Psoas muscle (tissue), 8 donors: ENCODE measurements around the gene TTC9. TPM values are rescaled to one million over a fixed set of nuclear protein-coding genes. Genes with fewer than 3 reads are reported as not detected.

ENCODE experiments used
- ATAC-seq, 4 donors: fragments of 200-7000 bp; cut with Tn5 transposase; one replicate each; pipeline ENCODE4 v1.9.1; 2020; ENCODE audit warnings: moderate library complexity in 3 of 4, mild to moderate bottlenecking in 2 of 4
- DNase-seq, 2 donors: peaks; one replicate each; pipeline ENCODE4 v3.0.0-alpha.2; 2020
- H3K27ac ChIP-seq: fragments of 200-600 bp; one replicate; pipeline ENCODE4 v1.8.0; 2022
- H3K27me3 ChIP-seq, 3 donors: fragments of 200-600 bp in 1 of 3; one replicate each; pipeline versions ENCODE4 v1.6.1 to v1.8.0; 2013 to 2022; ENCODE audit warnings: low read length in 2 of 3, mild to moderate bottlenecking in 2 of 3, moderate library complexity in 1 of 3; ENCODE audit not compliant: insufficient read depth in 3 of 3
- H3K36me3 ChIP-seq, 2 donors: fragments of 200-600 bp in 1 of 2; one replicate each; pipeline versions ENCODE4 v1.6.1 to v1.8.0; 2013 to 2022; ENCODE audit warnings: low read depth in 1 of 2, mild to moderate bottlenecking in 1 of 2, moderate library complexity in 1 of 2; ENCODE audit not compliant: insufficient read depth in 1 of 2
- H3K4me1 ChIP-seq: fragments of 200-600 bp; one replicate; pipeline ENCODE4 v1.8.0; 2022
- H3K4me3 ChIP-seq: fragments of 200-600 bp; one replicate; pipeline ENCODE4 v1.8.0; 2022; ENCODE audit warnings: mild to moderate bottlenecking
- H3K9me3 ChIP-seq: fragments of 200-600 bp; one replicate; pipeline ENCODE4 v1.8.0; 2022
- CTCF ChIP-seq: fragments of 200-600 bp; IDR thresholded peaks from one replicate; pipeline ENCODE4 v1.8.0; 2022; ENCODE audit warnings: antibody characterized with exemption
- WGBS, 3 donors: extraction: QIAGEN DNeasy Blood & Tissue Kit; methylation state at CpG; one replicate each; pipeline versions ENCODE4 v1.1.6 to v1.1.7; 2013; 5-methylcytosine and 5-hydroxymethylcytosine counted together
- intact Hi-C, 2 donors: fragments of 100-400 bp; cut with DNase I; formaldehyde crosslinking; loops; one replicate each; pipeline versions ENCODE4 v1.11.0 to v1.14.2; 2022
- polyA plus RNA-seq, 3 donors: library from polyadenylated mRNA; stranded (reverse); fragments of 200-250 nt; gene quantifications; one replicate each; pipeline ENCODE4 v1.2.3, GENCODE V29; 2013
- total RNA-seq, 4 donors: library from RNA; stranded (reverse); fragmentation: NEBNext Ultra II Directional in 2 of 4; extraction: Animal tissue kit (Norgen Biotek cat#: 25700) in 2 of 4; gene quantifications; one replicate each; pipeline versions ENCODE4 v1.2.1 to v1.2.4, GENCODE V29; 2021 to 2023
- donor health status: healthy with polysubstance abuse.
- donor health status: DM: no; HTN: no; CAD: no; lungs with moderate emphysema.
- donor health status: Bipolar disorder and iron deficiency.
- donor health status: healthy.
- donor health status: DM: yes; HTN: yes; CAD: no.
- donor health status: DM: no; HTN: no; CAD: no.
- donor health status: DM: no; HTN: no; CAD: no.
- donor health status: DM: yes; HTN: yes; CAD: no.

Gene TTC9
- total and polyA plus RNA-seq, 7 donors = 2.5 to 15.1 (median 5.4) TPM

DNA sequence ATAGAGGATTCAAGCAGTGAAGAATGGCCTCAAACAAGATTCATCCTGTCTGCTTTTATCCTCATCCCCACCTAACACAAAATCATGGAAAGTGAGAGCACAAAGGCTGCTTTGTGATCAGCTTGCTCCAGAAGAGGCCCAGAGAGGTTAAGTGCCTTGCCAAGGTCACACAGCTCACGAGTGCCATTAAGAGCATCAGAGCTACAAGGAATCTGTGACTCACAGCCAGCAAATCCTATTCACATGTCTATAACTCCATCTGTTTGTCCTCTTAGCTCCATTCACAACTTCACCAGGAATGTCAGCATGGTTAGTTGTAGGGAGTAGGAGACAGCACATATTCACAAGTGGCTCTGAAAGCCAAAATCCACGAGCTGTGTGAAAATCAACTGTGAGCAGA is 79.8 kb downstream of the TTC9 start:
- Histone ChIP-seq H3K27ac (no peak overlapping the region), H3K4me3 (no peak overlapping the region), H3K9me3 (no peaks in the 10 kb centered on the region), H3K27me3 (no peaks in the 10 kb centered on the region), H3K36me3 (no peaks in the 10 kb centered on the region), H3K4me1 (peaks cover 13% of the 10 kb centered on the region)
- intact Hi-C loops = no loop called here
- no peak for TF ChIP-seq CTCF
- DNase-seq (no peak), ATAC-seq (peak; percentile 38 to 78 (median 66))
- WGBS, 3 donors = 49 to 61% (median 57%) methylated on average over 2 of the region's 2 CpGs

- TF ChIP-seq CTCF = no peak
These were observed 80.7 kb downstream of the TTC9 start for GRCh38 chr14:70722418-70722817.

GRCh38 chr14:70723276-70723675 is 81.6 kb downstream of the TTC9 start:
- Histone ChIP-seq H3K27me3 (no peaks in the 10 kb centered on the region), H3K4me1 (peaks cover 21% of the 10 kb centered on the region), H3K9me3 (no peaks in the 10 kb centered on the region), H3K4me3 (no peak overlapping the region), H3K36me3 (no peaks in the 10 kb centered on the region), H3K27ac (no peak overlapping the region)
- intact Hi-C loops = no loop called here
- TF ChIP-seq CTCF = no peak
- 77 to 85% (median 80%) methylated on average over 5 of the region's 5 CpGs for WGBS, 3 donors
- ATAC-seq (no peak), DNase-seq (no peak)

More at GRCh38 chr14:70722418-70722817, 80.7 kb downstream of the TTC9 start:
- intact Hi-C loops = no loop called here
- DNase-seq = no peak
- H3K27me3 ChIP-seq = no peaks in the 10 kb centered on the region
- no peaks in the 10 kb centered on the region for H3K9me3 ChIP-seq
- WGBS, 3 donors = 30 to 46% (median 30%) methylated on average over 3 of the region's 3 CpGs
- peaks cover 21% of the 10 kb centered on the region for H3K4me1 ChIP-seq
- H3K27ac ChIP-seq = no peak overlapping the region
- ATAC-seq = no peak
- no peaks in the 10 kb centered on the region for H3K36me3 ChIP-seq
- H3K4me3 ChIP-seq = no peak overlapping the region

GRCh38 chr14:70724110-70724509 is 82.4 kb downstream of the TTC9 start:
- TF ChIP-seq CTCF = no peak
- intact Hi-C loops = no loop called here
- H3K9me3 ChIP-seq = no peaks in the 10 kb centered on the region
- peaks cover 21% of the 10 kb centered on the region for H3K4me1 ChIP-seq
- no peak overlapping the region for H3K4me3 ChIP-seq
- no peaks in the 10 kb centered on the region for H3K27me3 ChIP-seq
- H3K27ac ChIP-seq = no peak overlapping the region
- H3K36me3 ChIP-seq = no peaks in the 10 kb centered on the region
- DNase-seq (no peak), ATAC-seq (no peak)
- 78 to 87% (median 83%) methylated on average over 3 of the region's 3 CpGs for WGBS, 3 donors

DNA sequence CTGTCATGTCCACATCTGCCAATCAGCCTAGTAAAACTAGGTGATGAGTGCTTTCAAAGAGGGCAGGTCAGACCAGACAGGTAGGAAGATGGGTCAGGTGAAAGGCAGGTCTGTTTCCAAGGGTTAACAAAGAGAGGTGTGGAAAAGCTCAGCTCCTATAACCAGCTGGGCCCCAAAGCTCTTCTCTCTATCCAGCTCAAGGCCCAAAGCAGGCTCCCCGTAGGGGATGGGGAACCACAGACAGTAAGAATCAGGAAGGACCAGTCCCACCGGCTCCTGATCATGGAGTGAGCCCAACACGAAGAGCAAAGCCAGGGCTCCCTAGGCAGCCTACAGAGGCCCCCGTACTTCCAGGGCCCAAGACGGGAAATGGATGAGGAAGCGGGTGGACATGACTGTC is 83.2 kb downstream of the TTC9 start:
- intact Hi-C loops = no loop called here
- Histone ChIP-seq H3K4me1 (peaks cover 21% of the 10 kb centered on the region), H3K4me3 (no peak overlapping the region), H3K9me3 (no peaks in the 10 kb centered on the region), H3K27me3 (no peaks in the 10 kb centered on the region), H3K27ac (no peak overlapping the region), H3K36me3 (no peaks in the 10 kb centered on the region)
- 88 to 94% (median 90%) methylated on average over 6 of the region's 6 CpGs for WGBS, 3 donors
- no peak for DNase-seq
- TF ChIP-seq CTCF = no peak
- no peak for ATAC-seq
